SU-DHL-6 (cell line): ENCODE results near the gene DENND5B.

Source experiments
- H2AFZ ChIP-seq: fragments of 200-600 bp; sonication (generic); 2 replicates; pipeline ENCODE4 v1.6.1; 2014; ENCODE audit warnings: low read depth, mild to moderate bottlenecking, moderate library complexity, mixed read lengths, antibody characterized with exemption, low read length; ENCODE audit not compliant: severe bottlenecking
- H3F3A ChIP-seq: fragments of 200-600 bp; shearing (Covaris generic); 2 replicates; pipeline ENCODE4 v1.6.0; 2016; ENCODE audit warnings: antibody characterized with exemption, mild to moderate bottlenecking; ENCODE audit not compliant: insufficient read depth
- H3K27ac ChIP-seq: fragments of 200-600 bp; sonication (generic); 2 replicates; pipeline ENCODE4 v1.5.1; 2016; ENCODE audit warnings: low read depth, mild to moderate bottlenecking, low read length, moderate library complexity, mixed read lengths
- H3K27me3 ChIP-seq: fragments of 200-600 bp; sonication (generic), shearing (Covaris generic); 2 replicates; pipeline ENCODE4 v1.6.0; 2014; ENCODE audit warnings: mild to moderate bottlenecking, low read length
- H3K36me3 ChIP-seq: fragments of 200-600 bp; sonication (generic); 2 replicates; pipeline ENCODE4 v1.6.1; 2014; ENCODE audit warnings: mild to moderate bottlenecking, low read length, mixed read lengths
- H3K4me2 ChIP-seq: fragments of 300-600, 200-600 bp; shearing (Covaris generic), sonication (generic); 2 replicates; pipeline ENCODE4 v1.6.0; 2014; ENCODE audit warnings: low read length, low read depth, mild to moderate bottlenecking; ENCODE audit not compliant: poor library complexity, severe bottlenecking
- H3K4me3 ChIP-seq: fragments of 200-600 bp; sonication (generic); 2 replicates; pipeline ENCODE4 v1.5.1; 2014; ENCODE audit warnings: antibody characterized with exemption, low read length, mild to moderate bottlenecking, mixed read lengths; ENCODE audit not compliant: insufficient read depth, poor library complexity, severe bottlenecking
- H3K79me2 ChIP-seq: fragments of 200-600 bp; sonication (generic); 2 replicates; pipeline ENCODE4 v1.6.1; 2014; ENCODE audit warnings: mild to moderate bottlenecking, low read length, moderate library complexity; ENCODE audit not compliant: insufficient read depth
- H3K9ac ChIP-seq: fragments of 200-600 bp; sonication (generic); 2 replicates; pipeline ENCODE4 v1.7.0; 2014; ENCODE audit warnings: mild to moderate bottlenecking, low read length
- H3K9me2 ChIP-seq: fragments of 200-600 bp; sonication (generic); replicated peaks from 2 replicates; pipeline ENCODE4 v1.6.1; 2014; ENCODE audit warnings: low read length; ENCODE audit not compliant: insufficient read depth
- H3K9me3 ChIP-seq: fragments of 200-600 bp; sonication (generic); 2 replicates; pipeline ENCODE4 v1.6.1; 2014; ENCODE audit warnings: low read length, mixed read lengths; ENCODE audit not compliant: insufficient read depth
- H4K20me1 ChIP-seq: fragments of 200-600 bp; sonication (generic); 2 replicates; pipeline ENCODE4 v1.6.1; 2014; ENCODE audit warnings: low read depth, mild to moderate bottlenecking, antibody characterized with exemption, low read length, moderate library complexity, mixed read lengths
- CTCF ChIP-seq: fragments of 200-600 bp; sonication (generic); IDR thresholded peaks from one replicate; pipeline ENCODE4 v1.5.1; 2017; ENCODE audit warnings: antibody characterized with exemption, mild to moderate bottlenecking, low read length, moderate library complexity; ENCODE audit not compliant: insufficient read depth, poor library complexity, severe bottlenecking
- EZH2phosphoT487 ChIP-seq: fragments of 200-600 bp; sonication (generic), shearing (Covaris generic); conservative IDR thresholded peaks from 2 replicates; pipeline ENCODE4 v1.6.1; 2018; ENCODE audit warnings: mild to moderate bottlenecking, antibody characterized with exemption, low read length, moderate library complexity, mixed read lengths

DENND5B gene

GRCh38 chr12:31498424-31498823 is 92.5 kb downstream of the DENND5B start:
- Histone ChIP-seq H3K27me3 (no peaks in the 10 kb centered on the region), H3K9ac (no peak overlapping the region), H3F3A (no peaks in the 10 kb centered on the region), H2AFZ (no peak overlapping the region), H3K79me2 (peaks cover 25% of the 10 kb centered on the region; the same call in 1 of the 2 replicates), H3K4me2 (no peak overlapping the region), H3K4me3 (no peak overlapping the region), H3K27ac (no peak overlapping the region), H3K9me3 (no peaks in the 10 kb centered on the region), H4K20me1 (no peaks in the 10 kb centered on the region; the same call in 1 of the 2 replicates), H3K36me3 (peaks cover 8% of the 10 kb centered on the region), H3K9me2 (no peaks in the 10 kb centered on the region)
- TF ChIP-seq EZH2phosphoT487 (no peak), CTCF (no peak)

GRCh38 chr12:31496257-31496656 is 94.7 kb downstream of the DENND5B start:
- H3K27me3 ChIP-seq: no peaks in the 10 kb centered on the region
- no peak overlapping the region for H2AFZ ChIP-seq
- H3K9ac ChIP-seq: no peak overlapping the region
- H3K79me2 ChIP-seq: peaks cover 15% of the 10 kb centered on the region; the same call in 1 of the 2 replicates
- H3K4me2 ChIP-seq: no peak overlapping the region
- H3K9me3 ChIP-seq: no peaks in the 10 kb centered on the region
- no peak overlapping the region for H3K27ac ChIP-seq
- TF ChIP-seq EZH2phosphoT487: no peak
- no peak for TF ChIP-seq CTCF
- no peak overlapping the region for H3K4me3 ChIP-seq
- peaks cover 8% of the 10 kb centered on the region for H3K36me3 ChIP-seq
- H4K20me1 ChIP-seq: no peaks in the 10 kb centered on the region; the same call in 1 of the 2 replicates
- H3K9me2 ChIP-seq: no peaks in the 10 kb centered on the region
- no peaks in the 10 kb centered on the region; the same call in 1 of the 2 replicates for H3F3A ChIP-seq

GRCh38 chr12:31494455-31494854 is 96.5 kb downstream of the DENND5B start:
- H3K27ac ChIP-seq: no peak overlapping the region
- H2AFZ ChIP-seq: no peak overlapping the region
- H3K4me2 ChIP-seq: no peak overlapping the region
- no peaks in the 10 kb centered on the region; the same call in 1 of the 2 replicates for H4K20me1 ChIP-seq
- no peaks in the 10 kb centered on the region for H3K9me2 ChIP-seq
- no peaks in the 10 kb centered on the region for H3K27me3 ChIP-seq
- no peaks in the 10 kb centered on the region; the same call in 1 of the 2 replicates for H3F3A ChIP-seq
- no peak overlapping the region for H3K9ac ChIP-seq
- H3K79me2 ChIP-seq: 0 out of 2 replicates have a peak, but pooled peaks cover 1% of the 10 kb centered on the region
- no peak for TF ChIP-seq EZH2phosphoT487
- TF ChIP-seq CTCF: no peak
- H3K36me3 ChIP-seq: peaks cover 8% of the 10 kb centered on the region
- no peak overlapping the region for H3K4me3 ChIP-seq
- H3K9me3 ChIP-seq: no peaks in the 10 kb centered on the region
